ENCODE results near the gene SRRT.

The SRRT gene

GRCh38 chr7:100882785-100883526 lies 8.1 kb downstream of the SRRT start:
- DNase-seq (ENCODE audit: low read depth) = no peak

DNA sequence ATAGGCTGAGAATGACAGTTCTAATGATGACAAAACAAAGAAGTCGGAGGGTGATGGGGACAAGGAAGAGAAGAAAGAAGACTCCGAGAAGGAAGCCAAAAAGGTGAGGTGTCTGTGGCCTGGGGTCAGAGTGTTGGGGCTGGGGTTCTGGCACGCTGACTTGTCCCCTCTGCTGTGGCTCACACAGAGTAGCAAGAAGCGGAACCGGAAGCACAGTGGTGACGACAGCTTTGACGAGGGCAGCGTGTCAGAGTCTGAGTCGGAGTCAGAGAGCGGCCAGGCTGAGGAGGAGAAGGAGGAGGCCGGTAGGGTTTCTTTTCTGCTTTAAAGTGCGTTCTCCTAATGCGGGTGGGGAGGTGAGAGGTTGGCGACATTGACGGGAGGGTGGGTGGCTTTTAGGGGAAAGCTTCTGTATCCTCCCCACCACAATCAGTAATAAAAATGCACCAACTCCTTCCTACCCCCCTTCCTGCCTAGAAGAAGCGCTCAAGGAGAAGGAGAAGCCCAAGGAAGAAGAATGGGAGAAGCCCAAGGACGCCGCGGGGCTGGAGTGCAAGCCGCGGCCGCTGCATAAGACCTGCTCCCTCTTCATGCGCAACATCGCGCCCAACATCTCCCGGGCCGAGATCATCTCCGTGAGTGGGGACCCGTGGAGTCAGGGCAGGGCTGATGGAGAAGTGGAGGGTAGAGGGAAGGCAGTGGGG lies 10.0 kb downstream of the SRRT start:
- no peak for DNase-seq (ENCODE audit: low read depth)

- no peak for DNase-seq (ENCODE audit: low read depth)
These were observed 10.7 kb downstream of the SRRT start for GRCh38 chr7:100885440-100886141.

- DNase-seq (ENCODE audit: low read depth) = no peak
These were observed 11.4 kb downstream of the SRRT start for GRCh38 chr7:100886142-100886935.

DNA sequence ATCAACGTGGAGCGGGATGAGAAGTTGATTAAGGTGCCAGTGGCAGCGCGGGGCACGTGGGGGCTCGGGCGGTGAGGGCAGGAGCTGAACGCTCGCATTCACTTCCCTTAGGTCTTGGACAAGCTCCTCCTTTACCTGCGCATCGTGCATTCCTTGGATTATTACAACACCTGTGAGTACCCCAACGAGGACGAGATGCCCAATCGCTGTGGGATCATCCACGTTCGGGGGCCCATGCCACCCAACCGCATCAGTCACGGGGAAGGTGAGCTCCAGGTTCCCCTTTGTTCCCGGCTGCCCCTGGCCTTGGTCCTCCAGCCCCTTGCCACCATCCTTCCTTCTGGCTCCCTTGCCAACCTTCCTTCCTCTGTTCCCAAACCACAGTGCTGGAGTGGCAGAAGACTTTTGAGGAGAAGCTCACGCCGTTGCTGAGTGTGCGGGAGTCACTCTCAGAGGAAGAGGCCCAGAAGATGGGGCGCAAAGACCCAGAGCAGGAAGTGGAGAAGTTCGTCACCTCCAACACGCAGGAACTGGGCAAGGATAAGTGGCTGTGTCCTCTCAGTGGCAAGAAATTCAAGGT lies 12.1 kb downstream of the SRRT start:
- no peak for DNase-seq (ENCODE audit: low read depth)

- no peak for DNase-seq (ENCODE audit: low read depth)
These were observed 12.8 kb downstream of the SRRT start for GRCh38 chr7:100887516-100888290.

DNA sequence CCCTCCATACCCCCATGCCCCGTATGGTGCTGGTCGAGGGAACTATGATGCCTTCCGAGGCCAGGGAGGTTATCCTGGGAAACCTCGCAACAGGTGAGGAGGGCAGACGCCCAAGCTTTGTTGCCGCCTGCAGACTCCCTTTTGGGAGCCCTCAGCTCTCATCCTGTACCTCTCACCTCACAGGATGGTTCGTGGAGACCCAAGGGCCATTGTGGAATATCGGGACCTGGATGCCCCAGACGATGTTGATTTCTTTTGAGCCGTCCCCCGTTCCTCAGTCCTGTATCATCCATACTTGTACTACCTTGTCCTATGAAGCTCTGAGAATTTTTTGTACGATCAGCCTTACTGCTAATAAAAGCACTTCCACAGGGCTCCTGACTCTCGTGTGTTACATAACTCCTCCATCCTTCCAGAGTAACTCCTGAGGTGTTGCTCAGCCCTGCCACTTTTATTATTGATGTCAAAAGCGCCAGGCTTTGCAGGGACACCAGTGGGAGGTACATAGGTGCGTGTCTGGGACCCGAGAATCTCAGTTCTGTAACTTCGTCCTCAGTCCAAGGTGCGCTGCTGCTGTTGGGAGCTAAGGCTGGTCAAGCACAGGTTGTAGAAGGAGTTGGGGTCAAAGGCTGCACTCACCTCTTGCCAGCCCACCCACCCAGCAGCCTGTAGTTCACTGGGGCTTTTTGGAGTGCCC lies 13.5 kb downstream of the SRRT start:
- no peak for DNase-seq (ENCODE audit: low read depth)

DNA sequence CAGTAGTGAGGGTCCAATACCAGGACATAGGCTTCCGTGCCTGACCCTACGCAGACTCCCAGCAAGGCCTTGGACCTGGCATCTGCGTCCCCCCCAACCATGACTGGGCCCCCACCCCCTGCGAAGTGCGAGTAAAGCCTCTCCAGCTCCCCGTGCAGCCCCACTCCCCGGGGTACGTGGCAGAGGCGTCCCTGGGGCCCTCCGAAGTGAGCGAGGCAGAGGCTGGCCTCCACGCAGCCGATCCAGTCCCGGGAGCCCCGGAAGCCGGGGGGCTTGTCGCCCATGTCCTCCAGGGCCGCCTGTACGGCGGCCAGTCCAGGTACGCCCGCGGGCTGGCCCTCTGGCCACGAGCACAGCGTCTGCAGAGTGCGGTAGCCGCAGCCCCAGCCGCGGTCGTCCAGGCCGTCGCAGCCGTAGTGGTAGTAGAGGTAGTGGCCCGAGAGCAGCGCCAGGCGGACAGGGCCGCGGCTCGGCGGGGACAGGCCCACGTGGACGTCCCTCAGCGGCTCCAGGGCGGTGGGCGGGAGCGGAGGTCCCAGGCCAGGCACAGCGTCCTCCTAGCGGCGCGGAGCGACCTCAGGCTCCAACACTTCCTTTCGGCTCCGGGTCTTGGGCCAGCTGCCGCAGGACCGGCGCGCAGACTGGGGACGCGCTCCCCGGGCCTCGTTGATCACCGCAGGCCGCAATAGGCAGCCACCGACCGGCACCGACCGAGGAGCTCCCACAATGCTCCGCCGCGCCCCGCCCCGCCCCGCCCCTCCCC lies 14.3 kb downstream of the SRRT start, which contains the start of gene UFSP1:
TSS of gene UFSP1 (minus strand) at position 728 of the 763 bp plus-strand sequence. CDS start at position 284, 444 bp downstream.
- no peak for DNase-seq (ENCODE audit: low read depth)

DNA sequence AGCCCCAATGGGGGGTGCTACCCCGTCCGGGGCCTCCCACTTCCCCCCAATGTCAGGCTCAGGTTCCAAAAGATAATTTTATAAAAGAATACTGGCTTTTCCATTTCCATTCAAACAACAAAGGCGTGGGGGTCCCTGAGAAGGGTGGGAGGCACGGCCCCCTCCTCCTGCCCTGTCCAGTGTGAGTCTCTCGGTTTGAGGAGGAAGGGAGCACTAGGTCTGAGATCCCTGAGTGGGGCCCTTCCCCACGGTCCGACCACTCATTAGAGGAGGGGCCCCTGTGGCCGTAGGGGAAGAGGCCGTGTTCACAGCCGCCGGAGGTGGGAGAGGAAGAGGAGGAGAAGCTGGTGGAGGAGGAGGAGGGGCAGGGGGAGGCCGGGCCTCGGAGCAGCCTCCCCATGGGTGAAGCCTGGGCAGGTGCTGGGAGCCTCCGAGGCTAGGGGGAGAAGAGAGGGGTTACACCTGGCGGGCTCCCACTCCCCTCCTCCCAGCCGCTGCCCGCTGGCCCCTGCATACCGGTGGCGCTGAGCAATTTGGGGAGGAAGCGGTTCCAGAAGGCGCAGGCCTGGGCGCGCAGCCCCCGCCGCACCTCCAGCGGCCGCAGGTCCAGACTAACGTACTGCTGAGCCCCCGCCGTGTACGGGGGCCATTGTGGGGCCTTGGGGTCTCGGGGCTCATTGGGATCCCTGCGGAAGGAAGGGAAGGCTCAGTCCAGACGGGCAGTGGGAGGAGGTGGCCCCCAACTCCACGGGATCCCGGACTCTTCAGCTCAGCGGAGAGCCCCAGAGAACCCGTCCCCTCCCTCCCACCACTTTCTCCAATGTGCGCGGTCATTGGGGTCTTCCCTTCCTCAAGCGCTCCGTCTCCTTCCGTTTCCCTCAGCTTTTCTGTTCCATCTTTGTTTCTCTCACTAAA lies 16.0 kb downstream of the SRRT start:
- no peak for DNase-seq (ENCODE audit: low read depth)

GRCh38 chr7:100891568-100892247 lies 16.8 kb downstream of the SRRT start:
- DNase-seq (ENCODE audit: low read depth) = no peak

- DNase-seq (ENCODE audit: low read depth) = no peak
These were observed 17.7 kb downstream of the SRRT start for GRCh38 chr7:100892364-100893317.

DNA sequence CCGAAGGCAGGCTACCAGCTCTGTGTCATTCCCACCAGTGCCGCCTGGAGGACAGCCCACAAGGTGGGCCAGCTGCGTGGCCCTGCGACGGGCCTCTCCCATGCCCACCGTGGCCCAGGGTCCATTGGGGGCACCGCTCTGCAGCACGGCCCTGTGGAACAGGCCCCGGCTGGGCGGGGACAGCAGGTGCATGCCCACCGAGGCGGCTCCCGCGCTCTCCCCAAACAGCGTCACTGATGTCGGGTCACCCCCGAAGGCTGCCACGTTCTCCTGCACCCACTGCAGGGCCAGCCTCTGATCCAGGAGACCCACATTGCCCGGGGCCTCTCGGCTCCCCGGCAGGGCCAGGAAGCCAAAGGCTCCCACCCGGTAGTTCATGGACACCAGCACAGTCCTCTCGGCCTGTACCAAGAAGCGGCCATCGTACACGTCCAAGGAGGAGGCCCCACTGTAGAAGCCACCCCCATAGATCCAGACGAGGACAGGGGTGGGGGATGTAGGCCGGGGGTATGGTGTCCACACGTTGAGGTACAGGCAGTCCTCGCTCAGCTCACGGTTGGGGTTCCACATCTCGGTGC lies 18.5 kb downstream of the SRRT start:
- DNase-seq (ENCODE audit: low read depth) = no peak

- no peak for DNase-seq (ENCODE audit: low read depth)
These were observed 19.2 kb downstream of the SRRT start for GRCh38 chr7:100893910-100894721.

DNA sequence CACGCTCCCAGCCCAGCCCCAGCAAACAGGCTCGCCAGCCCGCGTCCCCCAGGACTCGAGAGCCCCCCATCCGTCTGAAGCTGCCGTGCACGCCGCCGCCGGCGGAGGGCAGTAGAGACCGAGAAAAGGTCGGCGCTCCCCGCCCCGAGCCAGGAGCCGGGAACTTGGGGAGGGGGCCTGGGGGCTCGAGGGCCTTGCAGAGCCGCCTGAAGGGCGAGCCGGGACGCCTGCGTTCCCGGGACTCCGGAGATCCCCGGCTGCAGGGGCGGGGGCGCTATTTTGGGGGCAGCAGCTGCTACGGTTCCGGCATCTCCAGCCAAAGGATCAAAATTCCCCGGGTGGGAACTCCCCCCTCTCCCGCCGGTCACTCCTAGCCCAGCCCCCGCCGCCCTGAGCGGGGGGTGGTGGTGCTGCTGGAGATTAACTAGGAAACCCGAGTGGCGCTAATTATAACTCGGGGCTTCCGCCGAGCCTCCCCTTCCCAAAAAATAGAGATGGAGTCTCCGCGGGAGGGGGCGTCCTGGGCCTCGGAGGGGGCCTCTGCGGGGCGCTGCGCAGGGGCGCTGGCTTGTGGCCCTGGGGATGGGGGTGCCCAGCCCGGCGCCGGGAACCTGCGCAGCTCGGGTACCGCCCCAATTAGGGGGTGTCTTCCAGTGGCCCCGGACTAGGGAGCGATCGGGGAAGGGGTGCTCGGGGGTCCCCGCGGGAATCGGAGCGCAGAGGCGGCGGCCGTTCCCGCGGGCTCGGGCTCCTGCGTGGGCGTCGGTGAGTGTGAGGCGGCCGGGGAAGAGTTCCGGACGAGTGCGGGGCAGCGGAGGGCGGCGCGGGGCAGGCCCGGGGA lies 20.2 kb downstream of the SRRT start:
- peak; percentile 53 for DNase-seq (ENCODE audit: low read depth)

GRCh38 chr7:100895701-100895955 lies 20.7 kb downstream of the SRRT start, which contains the start of gene ACHE:
Gene ACHE (minus strand): TSS chr7:100895888. CDS start chr7:100894232, 1,656 bp downstream.
- no peak for DNase-seq (ENCODE audit: low read depth)
